NCI-H1105 treated with DMSO at 0.1 percent for 48 hours (cell line): ENCODE data around the gene JPH3.

ENCODE experiments used
- DNase-seq: peaks from one replicate; lab custom pipeline; 2025; lab: John Stamatoyannopoulos, UW

JPH3 gene

DNA sequence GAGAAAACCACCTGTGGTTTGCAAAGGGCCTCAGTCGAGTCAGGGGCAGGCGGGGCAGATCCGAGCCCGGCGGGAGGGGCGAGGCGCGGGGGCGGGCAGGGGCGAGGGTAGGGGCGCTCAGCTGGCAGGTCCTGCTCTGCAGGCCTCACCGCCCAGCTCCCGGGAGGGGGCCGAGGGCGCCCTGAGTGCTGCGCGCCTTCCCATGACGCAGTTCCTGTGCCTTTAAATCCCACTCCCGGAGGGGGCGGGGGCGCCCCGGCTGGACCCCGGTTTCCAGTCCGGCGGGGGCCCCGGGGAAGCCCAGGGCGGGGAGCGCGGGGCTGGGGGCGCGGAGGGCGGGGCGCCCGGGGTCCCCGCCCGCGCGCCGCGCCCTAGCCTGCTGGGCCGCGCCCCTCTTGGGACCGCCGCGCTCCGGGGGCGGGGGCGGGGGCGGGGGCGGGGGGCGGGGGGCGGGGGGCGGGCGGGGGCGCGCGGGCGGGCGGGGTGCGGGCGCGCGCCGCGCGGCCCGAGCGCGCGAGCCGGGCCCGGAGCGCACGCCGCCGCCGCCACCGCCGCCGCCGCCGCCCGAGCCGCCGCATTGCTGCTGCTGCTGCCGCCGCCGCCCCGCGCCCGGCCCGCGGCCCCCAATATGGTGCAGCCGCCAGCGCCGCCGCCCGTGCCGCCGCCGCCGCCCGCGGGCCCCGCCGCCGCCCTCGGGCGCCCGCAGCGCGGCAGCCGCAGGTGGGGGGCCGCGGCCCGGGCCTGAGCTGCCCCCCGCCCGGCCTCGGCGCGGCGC lies at the start of gene JPH3:
TSS of gene JPH3 (plus strand) at position 508 of the 775 bp plus-strand sequence. CDS start 639 bp downstream, outside the sequence.
- DNase-seq = peak; percentile 28

DNA sequence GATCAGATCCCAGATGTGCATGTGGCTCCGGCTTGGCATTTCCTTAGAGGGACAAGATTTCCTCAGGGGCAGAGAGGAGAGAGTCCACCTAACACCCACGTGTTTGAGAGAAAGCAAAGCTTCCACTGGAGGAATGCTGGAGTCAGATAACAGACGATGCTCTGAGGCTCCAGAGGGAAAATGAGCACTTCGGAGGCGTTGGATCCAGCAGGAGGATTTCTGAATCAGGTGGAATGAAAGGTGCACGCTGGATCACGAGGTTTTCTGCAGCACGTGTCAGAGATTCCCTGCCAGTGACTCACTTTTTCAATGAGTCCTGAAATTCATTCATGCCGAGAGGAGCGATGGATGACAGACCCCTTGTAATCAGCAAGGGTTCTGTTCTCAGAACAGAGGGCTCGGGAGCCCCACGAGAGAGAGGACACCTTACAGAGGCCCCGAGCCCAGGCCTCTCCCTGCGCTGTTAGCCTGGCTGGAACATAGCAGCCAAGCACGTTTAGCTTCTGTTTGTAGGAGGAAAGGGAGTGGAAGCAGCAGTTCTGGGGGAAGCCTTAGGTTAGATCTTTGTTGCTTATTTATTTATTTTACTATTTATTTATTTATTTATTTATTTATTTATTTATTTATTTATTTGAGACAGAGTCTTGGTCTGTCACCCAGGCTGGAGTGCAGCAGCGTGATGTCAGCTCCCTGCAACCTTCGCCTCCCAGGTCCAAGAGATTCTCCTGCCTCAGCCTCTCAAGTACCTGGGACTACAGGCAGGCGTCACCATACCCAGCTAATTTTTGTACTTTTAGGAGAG lies 49.3 kb upstream of the JPH3 start:
- no peak for DNase-seq

DNA sequence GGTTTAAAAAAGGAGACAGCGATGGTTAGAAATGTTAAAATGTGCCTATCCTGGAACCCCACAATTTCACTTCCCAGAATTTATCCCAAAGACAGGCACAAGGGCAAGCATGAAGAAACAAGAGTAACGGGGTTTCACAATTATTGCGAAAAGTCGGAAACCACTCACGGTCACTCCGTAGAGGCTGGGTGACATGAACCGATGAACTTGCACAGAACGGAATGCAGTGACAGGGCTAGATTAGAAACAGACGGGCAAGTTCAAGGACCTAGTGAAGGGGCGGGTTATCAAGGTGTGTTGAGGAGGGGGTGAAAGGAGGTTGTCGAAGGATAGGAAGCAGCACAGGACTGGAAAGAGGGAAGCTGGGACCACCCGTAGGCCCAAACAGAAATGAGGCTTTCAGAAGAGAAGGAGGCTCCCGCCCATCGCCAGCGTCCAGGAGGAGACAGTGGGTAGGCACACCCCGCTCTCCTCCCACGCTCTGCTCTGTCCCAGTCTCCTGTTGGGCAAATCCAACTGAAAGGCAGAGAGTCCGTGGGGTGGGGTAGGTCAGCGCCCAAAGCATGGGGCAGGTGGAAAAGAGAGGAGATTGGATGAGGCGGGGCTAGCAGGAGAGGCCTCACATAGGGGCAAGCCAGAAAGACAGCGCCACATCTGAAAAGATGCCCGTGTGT lies 47.4 kb upstream of the JPH3 start:
- DNase-seq = no peak

DNA sequence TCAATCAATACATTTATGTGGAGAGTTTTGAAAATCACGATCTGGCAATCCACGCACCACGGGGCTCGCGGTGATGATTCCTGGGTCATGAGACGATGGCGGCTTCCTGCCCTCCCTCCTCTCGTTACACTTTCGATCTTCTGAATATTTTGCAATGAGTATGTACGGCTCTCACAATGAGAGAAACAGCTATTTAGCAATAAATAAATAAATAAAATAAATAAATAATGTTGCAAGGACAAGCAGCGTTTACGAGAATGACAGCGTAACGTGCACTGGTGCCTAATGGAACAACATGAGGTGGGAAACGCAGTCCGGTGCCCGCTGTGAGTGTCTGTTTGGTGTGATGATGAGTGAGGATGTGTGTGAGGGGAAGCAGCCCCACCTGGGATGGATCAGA lies 46.7 kb upstream of the JPH3 start:
- DNase-seq = no peak

DNA sequence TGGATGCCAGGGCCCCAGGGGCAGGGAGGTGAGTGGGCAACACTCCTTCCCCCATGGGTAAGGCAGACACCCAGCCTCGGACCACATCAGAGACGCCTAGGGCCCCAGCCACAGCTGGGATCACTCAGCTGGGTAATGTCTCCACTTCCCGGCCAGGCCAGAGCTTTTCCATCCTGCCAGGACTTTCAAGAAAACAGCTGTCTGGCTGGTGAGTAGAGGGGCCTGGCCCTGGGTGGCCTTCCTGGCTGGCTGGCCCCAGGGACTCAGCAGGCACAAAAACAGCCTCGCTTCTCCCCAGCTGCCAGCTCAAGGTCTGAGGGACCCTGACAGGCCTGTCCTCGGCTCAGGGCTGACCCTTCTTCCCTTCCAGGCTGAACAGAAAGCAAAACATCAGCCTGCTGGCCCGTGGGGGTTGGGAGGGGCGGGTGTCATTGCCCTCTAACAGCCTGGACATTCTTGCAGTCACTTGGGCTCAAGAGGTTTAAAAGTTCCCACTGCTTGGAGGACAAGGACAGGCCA lies 45.3 kb upstream of the JPH3 start:
- DNase-seq = no peak

DNA sequence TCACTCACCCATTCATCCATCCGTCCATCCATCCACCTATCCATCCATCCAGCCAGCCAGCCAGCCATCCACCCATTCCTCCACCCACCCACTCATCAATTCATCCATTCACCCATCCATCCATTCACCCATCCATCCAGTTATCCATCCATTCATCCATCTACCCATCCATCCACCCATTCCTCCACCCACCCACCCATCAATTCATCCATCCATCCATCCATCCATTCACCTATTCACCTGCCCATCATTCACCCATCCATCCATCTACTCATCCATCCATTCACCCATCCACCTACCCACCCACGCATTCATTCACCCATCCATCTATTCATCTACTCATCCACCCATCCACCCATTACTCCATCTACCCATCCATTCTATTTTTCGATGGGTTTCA lies 43.6 kb upstream of the JPH3 start:
- no peak for DNase-seq

DNA sequence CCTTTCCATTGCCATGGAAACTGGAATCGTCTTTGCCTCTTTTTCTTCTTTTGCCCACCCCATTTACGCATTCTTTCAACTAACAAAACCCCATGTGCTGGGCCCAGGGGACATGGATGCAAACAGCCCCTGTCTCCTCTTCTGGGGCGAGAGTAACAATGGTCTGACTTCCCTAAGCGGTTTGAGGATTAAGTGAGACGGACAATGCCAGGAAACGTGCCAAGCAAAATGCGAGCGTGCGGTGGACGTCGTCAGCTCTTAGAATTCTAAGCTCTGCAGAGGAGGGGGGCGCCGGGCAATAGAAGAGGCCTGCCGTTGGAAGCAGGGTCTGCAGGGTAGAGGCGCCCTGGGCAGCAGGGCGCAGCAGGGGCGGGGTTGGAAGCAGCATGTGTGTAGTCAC lies 42.4 kb upstream of the JPH3 start:
- DNase-seq = no peak

DNA sequence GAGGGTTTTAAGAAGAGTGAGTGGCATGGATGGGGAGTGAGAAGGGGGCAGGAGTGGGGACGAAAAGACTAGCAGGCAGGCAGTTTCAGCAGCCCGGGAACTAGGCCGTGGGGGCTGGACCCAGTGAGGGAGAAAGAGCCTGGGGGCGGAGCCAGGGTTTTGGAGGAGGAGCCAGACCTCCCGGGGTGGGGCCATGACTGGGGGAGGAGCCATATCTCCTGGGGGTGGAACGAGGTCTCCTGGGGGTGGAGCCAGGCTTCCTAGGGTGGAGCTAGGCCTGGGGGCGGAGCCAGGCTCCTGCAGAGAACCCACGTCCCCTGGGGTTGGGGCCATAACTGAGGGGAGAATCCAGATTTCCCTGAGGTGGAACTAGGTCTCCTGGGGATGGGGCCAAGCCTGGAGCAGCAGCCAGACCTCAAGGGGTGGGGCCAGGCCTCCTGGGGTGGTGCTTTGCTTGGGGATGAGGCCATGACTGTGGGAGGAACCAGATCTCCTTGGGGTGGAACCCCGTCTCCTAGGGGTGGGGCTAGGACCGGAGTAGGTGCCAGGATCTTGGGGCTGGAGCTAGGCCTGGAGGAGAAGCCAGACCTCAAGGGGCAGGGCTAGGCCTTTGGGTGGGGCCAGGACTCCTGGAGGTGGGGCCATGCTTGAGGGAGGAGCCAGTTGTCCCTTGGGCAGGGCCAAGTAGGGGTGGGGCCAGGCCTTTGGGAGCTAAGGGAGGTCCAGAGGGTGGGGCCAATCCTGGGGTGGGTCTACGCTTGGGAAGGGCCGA lies 41.7 kb upstream of the JPH3 start:
- no peak for DNase-seq

DNA sequence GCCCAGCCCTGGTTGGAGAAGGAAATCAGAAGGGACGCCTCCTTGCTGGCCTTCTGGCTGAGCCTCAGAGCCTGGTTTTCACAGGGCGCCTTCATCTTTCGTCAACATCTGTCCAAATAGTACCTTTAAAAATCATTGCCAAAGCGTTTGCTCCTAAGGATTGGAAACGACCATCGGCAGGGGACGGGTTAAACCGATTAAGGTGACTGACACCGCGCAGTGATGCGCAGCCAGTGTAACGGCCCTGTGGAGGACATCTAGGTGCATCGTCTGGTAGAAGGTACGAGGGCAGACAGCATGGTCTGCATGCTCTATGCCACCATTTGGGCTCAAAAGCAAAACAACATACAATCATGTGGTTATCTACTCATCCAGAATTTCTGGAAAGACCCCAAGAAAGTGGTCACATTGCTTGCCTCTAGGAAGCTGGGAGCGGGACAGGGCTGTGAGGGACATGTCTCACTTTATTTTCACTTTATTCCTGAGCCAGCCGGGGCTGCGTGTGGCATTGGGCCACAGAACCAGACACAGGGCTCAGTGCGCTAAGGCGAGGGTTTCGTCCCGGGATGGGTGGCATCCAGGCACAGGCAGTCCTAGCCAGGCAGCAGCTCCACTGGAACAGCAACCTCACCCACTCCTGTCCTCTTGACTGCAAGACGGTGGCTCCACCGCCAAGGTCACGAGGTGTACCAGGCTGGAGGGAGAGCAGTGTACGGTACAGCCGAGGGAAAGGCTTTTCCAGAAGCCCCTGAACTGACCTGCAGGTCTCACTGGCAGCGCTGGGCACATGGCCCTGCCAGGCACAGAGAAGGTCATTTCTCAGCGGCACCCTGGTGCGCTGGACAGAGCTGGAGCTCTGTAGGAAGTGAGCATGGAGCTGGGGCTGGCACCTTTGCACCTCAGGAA lies 40.9 kb upstream of the JPH3 start:
- DNase-seq = no peak

DNA sequence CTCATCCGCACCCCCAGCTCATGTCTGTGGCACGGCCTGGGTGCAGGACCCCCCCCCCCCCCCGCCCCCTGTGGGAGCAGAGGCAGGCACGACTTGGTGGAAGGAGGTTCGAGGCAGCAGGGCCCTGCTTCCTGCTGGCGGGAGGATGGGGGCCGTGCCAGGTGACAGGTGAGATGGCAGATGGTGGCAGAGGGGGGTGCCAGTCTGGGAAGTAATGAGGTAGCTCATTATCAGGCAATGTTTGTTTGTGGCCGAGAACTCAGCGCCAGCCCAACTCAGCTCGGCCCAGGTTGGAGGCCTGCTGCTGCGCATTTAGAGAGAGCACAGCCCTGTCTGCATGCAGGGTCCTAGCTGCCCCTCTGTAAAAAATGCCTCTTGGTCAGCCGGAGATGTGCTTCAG lies 40.1 kb upstream of the JPH3 start:
- peak; percentile 4 for DNase-seq

DNA sequence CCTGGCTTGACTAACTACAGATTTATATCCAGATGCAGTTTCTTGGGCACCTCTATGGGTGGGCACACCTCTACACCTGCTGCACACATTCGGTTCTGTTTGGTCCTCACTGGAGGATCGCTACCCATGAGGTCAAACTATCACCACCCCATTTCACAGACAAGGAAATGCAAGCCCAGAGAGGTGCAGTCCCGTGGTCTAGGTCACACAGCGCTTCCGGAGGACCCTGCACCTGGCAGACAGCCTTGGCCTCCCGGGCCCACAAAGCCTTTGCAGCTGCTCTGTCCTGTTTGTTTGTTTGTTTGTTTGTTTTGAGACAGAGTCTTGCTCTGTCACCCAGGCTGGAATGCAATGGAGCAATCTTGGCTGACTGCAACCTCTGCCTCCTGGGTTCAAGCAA lies 39.3 kb upstream of the JPH3 start:
- DNase-seq = no peak

DNA sequence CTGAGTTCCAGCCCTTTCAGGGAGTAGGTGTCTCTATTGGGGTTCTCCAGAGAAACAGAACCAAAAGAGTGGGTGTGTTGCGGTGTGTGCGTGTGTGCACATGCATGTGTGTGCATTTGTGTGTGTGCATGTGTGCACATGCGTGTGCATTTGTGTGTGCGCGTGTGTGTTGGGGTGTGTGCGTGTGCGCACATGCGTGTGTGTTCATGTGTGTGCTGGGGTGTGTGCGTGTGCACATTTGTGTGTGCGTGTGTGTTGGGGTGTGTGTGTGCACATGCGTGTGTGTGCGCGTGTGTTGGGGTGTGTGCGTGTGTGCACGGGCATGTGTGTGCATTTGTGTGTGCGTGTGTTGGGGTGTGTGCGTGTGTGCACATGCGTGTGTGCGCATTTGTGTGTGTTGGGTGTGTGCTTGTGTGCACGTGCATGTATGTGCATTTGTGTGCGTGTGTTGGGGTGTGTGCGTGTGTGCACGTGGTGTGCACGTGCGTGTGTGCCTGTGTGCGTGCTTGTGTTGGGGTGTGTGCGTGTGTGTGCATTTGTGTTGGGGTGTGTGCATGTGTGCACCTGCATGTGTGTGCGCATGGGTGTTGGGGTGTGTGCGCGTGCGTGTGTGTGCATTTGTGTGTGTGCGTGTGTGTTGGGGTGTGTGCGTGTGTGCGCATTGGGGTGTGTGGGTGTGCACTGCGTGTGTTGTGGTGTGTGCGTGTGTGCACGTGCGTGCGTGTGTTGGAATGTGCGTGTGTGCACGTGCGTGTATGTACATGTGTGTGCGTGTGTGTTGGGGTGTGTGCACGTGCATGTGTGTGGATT lies 38.4 kb upstream of the JPH3 start:
- DNase-seq = no peak

DNA sequence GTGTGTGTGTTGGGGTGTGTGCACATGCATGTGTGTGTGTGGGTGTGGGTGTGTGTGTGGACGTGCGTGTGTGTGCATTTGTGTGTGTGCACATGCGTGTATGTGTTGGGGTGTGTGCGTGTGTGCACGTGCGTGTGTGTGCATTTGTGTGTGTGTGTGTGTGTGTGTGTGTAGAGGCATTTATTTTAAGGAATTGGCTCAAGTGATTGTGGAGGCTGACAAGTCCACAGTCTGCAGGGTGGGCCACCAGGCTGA lies 37.9 kb upstream of the JPH3 start:
- DNase-seq = no peak

DNA sequence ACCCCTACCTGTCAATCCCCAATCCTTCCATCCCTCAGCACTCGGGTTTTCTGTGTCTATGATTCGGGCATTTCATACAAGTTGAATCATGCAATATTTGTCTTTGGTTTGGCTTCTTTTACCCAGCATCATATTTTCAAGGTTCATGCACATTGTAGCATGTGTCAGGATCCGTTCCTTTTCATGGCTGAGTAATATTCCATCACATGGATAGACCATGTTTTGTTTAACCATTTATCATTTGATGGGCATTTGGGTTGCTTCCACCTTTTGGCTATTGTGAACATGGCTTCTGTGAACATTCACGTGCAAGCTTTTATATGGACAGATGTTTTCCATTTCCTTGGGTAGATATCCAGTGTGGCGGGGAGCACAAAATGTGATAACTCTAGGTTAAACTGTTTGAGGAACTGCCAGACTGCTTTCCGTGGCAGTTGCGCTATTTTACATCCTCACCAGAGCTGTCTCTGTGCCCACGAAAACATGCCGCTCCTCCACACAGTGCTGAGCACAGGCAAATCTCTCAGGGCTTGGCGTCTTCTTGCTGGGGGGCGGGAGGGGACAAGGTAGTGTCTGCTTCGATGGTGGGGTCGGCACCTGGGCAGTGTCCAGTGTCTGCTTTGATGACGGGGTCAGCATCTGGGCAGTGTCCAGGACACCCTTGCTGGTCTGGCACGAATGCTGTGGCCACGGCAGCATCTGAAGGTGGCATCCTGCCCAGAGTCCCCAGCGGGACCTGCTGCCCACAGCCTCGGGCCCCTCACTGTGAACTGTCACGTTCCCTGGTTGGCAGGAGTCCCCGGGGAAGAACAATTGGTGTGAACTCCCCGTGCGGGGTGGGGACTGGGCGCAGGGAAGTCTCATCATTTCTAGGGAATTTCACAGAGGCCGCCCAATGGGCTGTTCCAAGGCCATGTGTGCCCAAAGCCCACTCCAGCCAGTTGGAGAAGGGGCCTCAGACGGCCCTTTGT lies 32.4 kb upstream of the JPH3 start:
- DNase-seq = no peak

DNA sequence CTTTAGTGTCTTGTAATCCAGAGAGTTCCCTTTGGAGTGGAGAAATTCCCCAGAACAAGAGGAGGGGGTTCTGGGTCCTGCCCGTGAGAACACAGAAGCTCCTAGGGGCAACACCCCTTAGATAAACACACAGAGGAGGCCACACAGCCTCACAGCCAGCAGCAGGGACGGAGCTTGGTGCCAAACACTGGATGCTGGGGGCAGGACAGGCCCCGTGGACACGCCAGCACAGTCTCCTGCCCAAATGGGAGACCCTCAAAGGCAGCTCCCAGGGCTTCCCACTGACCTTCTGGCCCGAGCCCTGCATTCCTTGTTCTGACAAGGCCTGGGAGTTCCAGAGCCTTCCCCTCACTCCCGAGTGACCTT lies 31.8 kb upstream of the JPH3 start:
- no peak for DNase-seq

DNA sequence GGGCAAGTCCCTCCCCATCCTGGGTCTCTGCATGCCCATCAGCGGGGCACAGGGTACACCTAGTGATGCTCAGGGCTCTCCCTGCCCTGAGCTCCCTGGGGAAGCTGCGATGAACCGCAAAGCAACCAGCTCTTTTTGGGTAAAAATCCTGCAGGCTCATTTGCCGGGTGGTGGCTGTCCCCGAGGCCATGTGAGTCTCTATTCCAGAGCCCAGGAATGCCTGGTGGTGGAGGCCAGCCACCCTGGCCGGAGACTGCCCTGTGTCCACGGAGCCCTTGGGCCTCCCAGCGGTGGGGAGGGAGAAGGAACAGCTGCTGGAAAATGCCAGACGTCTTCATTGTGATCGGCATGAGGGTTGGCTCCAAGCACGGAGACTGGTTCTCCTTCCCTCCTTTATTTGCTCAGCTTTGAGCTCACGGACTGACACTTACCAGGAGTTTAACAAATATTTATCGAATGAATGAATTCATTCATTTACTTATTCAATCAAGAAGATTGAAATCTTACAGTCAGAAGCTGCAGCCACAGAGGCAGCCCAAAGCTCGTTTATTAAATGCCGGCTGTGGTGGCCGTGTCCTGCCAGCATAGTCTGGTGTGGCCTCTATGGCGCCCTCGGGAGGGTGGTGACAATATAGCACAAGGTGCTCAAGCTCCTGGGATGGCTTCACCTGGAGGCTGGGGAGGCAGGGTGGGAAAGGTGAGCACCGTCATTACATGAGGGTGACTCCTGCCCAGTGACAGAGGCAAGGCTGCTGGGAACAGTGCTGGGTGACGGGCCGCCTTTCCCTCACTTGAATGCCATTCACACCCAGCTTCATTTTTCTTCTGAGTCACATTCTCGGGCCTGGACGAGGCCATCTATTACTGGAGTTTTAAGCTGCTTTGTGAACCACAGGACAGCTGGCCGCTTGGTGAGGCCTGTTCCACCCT lies 31.1 kb upstream of the JPH3 start:
- no peak for DNase-seq

DNA sequence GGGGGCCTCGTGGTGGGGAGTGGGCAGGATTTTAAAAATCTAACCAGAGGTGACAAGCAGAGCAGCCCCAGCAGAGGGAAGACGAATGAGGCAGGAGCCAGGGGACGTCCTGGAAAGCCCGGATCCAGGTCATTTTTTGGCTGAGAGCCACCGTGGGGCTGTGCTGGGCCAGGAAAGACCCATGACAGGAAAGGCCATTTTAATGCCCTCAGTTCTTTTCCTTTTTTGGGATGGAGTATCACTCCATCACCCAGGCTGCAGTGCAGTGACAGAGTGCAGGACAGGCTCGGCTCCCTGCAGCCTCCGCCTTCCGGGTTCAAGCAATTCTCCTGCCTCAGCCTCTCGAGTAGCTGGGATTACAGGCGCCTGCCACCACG lies 30.5 kb upstream of the JPH3 start:
- DNase-seq = no peak

DNA sequence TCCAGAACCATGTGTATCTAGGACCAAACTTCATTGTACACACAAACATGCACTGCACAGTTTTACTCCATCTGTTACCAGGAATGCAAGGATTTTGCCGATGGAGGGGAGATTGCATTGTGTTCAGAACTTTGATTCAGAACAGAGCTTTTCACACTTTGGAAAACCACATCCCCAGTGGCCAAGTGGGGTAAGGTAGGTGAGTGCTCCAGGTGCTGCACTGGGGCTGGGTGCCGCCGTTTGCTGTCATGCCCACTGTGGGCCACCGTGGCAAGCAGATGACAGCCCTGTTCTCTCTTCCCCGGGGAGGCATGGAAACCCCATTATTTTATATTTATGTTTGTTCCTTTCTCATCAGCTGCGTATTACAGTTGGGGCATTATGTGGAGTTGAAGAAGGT lies 29.3 kb upstream of the JPH3 start:
- DNase-seq = no peak
